GM20000 (cell line): Measurements from ENCODE around the gene ADGRB2.

Experiments used
- DNase-seq: peaks from one replicate; pipeline ENCODE4 v3.0.0; 2012; ENCODE audit warnings: low spot score
- CTCF ChIP-seq: IDR thresholded peaks from 2 replicates; pipeline ENCODE4 v1.5.1; 2012; ENCODE audit warnings: mild to moderate bottlenecking, control low read depth; ENCODE audit errors: extremely low read depth, missing control alignments

Gene ADGRB2

GRCh38 chr1:31749785-31750735, 14.1 kb downstream of the ADGRB2 start:
- DNase-seq, result no peak

GRCh38 chr1:31748365-31748764, 15.8 kb downstream of the ADGRB2 start:
- no peak for TF ChIP-seq CTCF
- no peak for DNase-seq

More at GRCh38 chr1:31749785-31750735, 14.1 kb downstream of the ADGRB2 start:
- TF ChIP-seq CTCF, result no peak

- DNase-seq, result no peak
- no peak for TF ChIP-seq CTCF
Measured at GRCh38 chr1:31747304-31747703, 16.8 kb downstream of the ADGRB2 start.

GRCh38 chr1:31746687-31747086, 17.5 kb downstream of the ADGRB2 start:
- no peak for DNase-seq
- no peak for TF ChIP-seq CTCF

- no peak for DNase-seq
Measured at GRCh38 chr1:31745946-31746670, 18.0 kb downstream of the ADGRB2 start.

GRCh38 chr1:31745096-31745945, 18.8 kb downstream of the ADGRB2 start:
- TF ChIP-seq CTCF, result peak; percentile 70
- DNase-seq, result peak; percentile 87

More at GRCh38 chr1:31745946-31746670, 18.0 kb downstream of the ADGRB2 start:
- TF ChIP-seq CTCF, result no peak
